GM12878 (cell line): ENCODE measurements around the gene CAPSL.

Experiments
- POLR2A ChIP-seq: IDR thresholded peaks from 2 replicates; pipeline ENCODE4 v1.6.1; 2011; ENCODE audit warnings: low read depth, mild to moderate bottlenecking, low read length
- TAF1 ChIP-seq: IDR thresholded peaks from 2 replicates; pipeline ENCODE4 v1.6.1; 2011; ENCODE audit warnings: mild to moderate bottlenecking, low read depth, low read length, borderline replicate concordance

DNA sequence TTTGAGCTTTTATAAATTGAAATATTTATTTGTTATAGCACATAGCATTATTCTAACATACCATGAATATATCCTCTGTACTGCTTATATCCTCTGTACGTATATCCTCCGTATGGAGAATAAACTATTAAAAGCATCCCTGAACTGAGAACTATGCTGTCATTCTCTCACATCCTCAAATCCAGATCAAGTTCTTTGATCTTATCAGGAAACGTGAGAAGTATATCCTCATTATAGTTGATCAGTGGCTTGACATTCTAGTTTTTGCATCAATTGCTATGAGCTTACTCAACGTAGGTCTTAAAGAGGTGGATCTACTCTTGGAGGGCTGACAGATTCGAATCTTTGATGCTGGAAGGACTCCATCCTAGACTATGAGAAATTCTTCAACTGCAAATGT lies 44.3 kb downstream of the CAPSL start:
- TF ChIP-seq TAF1: no peak
- no peak for TF ChIP-seq POLR2A
